Adrenal gland (tissue), 12 donors: ENCODE results near the gene DLGAP1. TPM values are rescaled to one million over a fixed set of nuclear protein-coding genes. Genes with fewer than 3 reads are reported as not detected.

ENCODE experiments used
- DNase-seq, 7 donors: peaks; one replicate each; pipeline ENCODE4 v3.0.0-alpha.2; 2019 to 2020
- H3K27ac ChIP-seq, 5 donors: fragments of 200-600 bp; sonication (generic) in 4 of 5; 1 replicate in 3 of 5; 2 replicates in 2 of 5; pipeline versions ENCODE4 v1.5.1 to v1.8.0; 2016 to 2020; ENCODE audit warnings: mild to moderate bottlenecking in 1 of 5
- H3K27me3 ChIP-seq: fragments of 200-600 bp; 2 replicates; pipeline ENCODE4 v1.8.0; 2021
- H3K36me3 ChIP-seq, 2 donors: fragments of 200-600 bp; replicated peaks in 1 of 2; 1 replicate in 1 of 2; 2 replicates in 1 of 2; pipeline versions ENCODE4 v1.5.1 to v1.8.0; 2018 to 2022
- H3K4me1 ChIP-seq, 2 donors: fragments of 200-600 bp; replicated peaks in 1 of 2; 1 replicate in 1 of 2; 2 replicates in 1 of 2; pipeline versions ENCODE4 v1.5.1 to v1.8.0; 2018 to 2021
- H3K4me3 ChIP-seq, 4 donors: fragments of 200-600 bp; sonication (generic) in 3 of 4; one replicate each; pipeline ENCODE4 v1.5.1; 2016 to 2018
- H3K9me3 ChIP-seq, 3 donors: fragments of 200-600 bp; sonication (generic) in 1 of 3; replicated peaks in 1 of 3; 1 replicate in 2 of 3; 2 replicates in 1 of 3; pipeline versions ENCODE4 v1.5.1 to v1.8.0; 2016 to 2021
- CTCF ChIP-seq, 6 experiments: fragments of 450-650 bp in 4 of 6; fragments of 200-600 bp in 2 of 6; sonication (generic) in 1 of 6; IDR thresholded peaks; 1 replicate in 5 of 6; 2 replicates in 1 of 6; pipeline versions ENCODE4 v1.5.1 to v1.8.0; 2016 to 2021; ENCODE audit warnings: antibody characterized with exemption in 6 of 6, mild to moderate bottlenecking in 2 of 6, moderate library complexity in 1 of 6
- POLR2A ChIP-seq, 2 donors: fragments of 450-650 bp; IDR thresholded peaks; one replicate each; pipeline ENCODE4 v1.6.1; 2017; ENCODE audit warnings: antibody characterized with exemption in 2 of 2, mild to moderate bottlenecking in 2 of 2, moderate library complexity in 1 of 2
- WGBS, 4 donors: extraction: QIAGEN DNeasy Blood & Tissue Kit in 2 of 4; methylation state at CpG; one replicate each; pipeline versions ENCODE4 v1.1.5 to v1.1.7; 2013 to 2017; 5-methylcytosine and 5-hydroxymethylcytosine counted together
- intact Hi-C, 2 donors: fragments of 100-400 bp; cut with DNase I; formaldehyde crosslinking; loops; one replicate each; pipeline versions ENCODE4 v1.14.1 to v1.15.0; 2022 to 2023
- polyA plus RNA-seq, 3 donors: library from polyadenylated mRNA; stranded (reverse); fragments of 200-250 nt in 2 of 3; fragments of 350-450 nt in 1 of 3; fragmentation: Illumina TruSeq in 1 of 3; extraction: RNeasy Lipid Tissue Mini Kit (QIAGEN cat#74804) in 1 of 3; gene quantifications; one replicate each; pipeline ENCODE4 v1.2.3, GENCODE V29; 2013 to 2014
- total RNA-seq, 9 donors: library from RNA; depleted of rRNA in 4 of 9; stranded (reverse); fragments of >200 nt in 4 of 9; fragments of 120-200 nt in 1 of 9; fragmentation: NEBNext Ultra II Directional in 1 of 9; extraction: Animal tissue kit (Norgen Biotek cat#: 25700) in 1 of 9; gene quantifications; one replicate each; pipeline versions ENCODE4 v1.1.0 to v1.2.4, GENCODE V29; 2013 to 2023
- donor health status: healthy with polysubstance abuse.
- donor health status: Bipolar disorder and iron deficiency.
- donor health status: DM: yes; HTN: yes; CAD: no.
- donor health status: DM: no; HTN: no; CAD: no.
- donor health status: DM: no; HTN: no; CAD: no.
- donor health status: DM: yes; HTN: yes; CAD: no.

DLGAP1 gene
- total and polyA plus RNA-seq, 12 donors = 1.7 to 30.9 (median 12.9) TPM

- TF ChIP-seq POLR2A (IDR thresholded peaks at IDR 0.05) = no peak
- no peak for TF ChIP-seq CTCF (IDR thresholded peaks at IDR 0.05)
- Histone ChIP-seq H3K27me3 (no peaks in the 10 kb centered on the region), H3K4me1 (no peaks in the 10 kb centered on the region), H3K9me3 (no peaks in the 10 kb centered on the region), H3K4me3 (no peak overlapping the region), H3K36me3 (no peaks in the 10 kb centered on the region), H3K27ac (no peak overlapping the region)
- DNase-seq = no peak
- intact Hi-C loops = loop anchor here in 1 of 2 donors (10.0 kb wide), 1 partner anchor 56 kb away; no protein-coding TSS in a partner anchor
- WGBS, 4 donors = 78 to 86% (median 85%) methylated on average over 7 of the region's 7 CpGs
These were observed 694.4 kb downstream of the DLGAP1 start for GRCh38 chr18:3760741-3761140.

- no peaks in the 10 kb centered on the region for H3K36me3 ChIP-seq
- intact Hi-C loops = no loop called here
- H3K9me3 ChIP-seq = no peaks in the 10 kb centered on the region
- H3K4me1 ChIP-seq = no peaks in the 10 kb centered on the region
- H3K27ac ChIP-seq = no peak overlapping the region
- no peak for DNase-seq
- 80 to 92% (median 85%) methylated on average over 2 of the region's 2 CpGs for WGBS, 4 donors
- TF ChIP-seq CTCF (IDR thresholded peaks at IDR 0.05) = no peak
- TF ChIP-seq POLR2A (IDR thresholded peaks at IDR 0.05) = no peak
- H3K27me3 ChIP-seq = no peaks in the 10 kb centered on the region
- no peak overlapping the region for H3K4me3 ChIP-seq
These were observed 696.0 kb downstream of the DLGAP1 start for GRCh38 chr18:3759099-3759498.

GRCh38 chr18:3758531-3758930, 696.6 kb downstream of the DLGAP1 start:
- H3K4me1 ChIP-seq = no peaks in the 10 kb centered on the region
- H3K9me3 ChIP-seq = no peaks in the 10 kb centered on the region
- intact Hi-C loops = no loop called here
- no peaks in the 10 kb centered on the region for H3K27me3 ChIP-seq
- DNase-seq = no peak
- H3K4me3 ChIP-seq = no peak overlapping the region
- 57 to 81% (median 71%) methylated on average over 7 of the region's 7 CpGs for WGBS, 4 donors
- TF ChIP-seq POLR2A (IDR thresholded peaks at IDR 0.05) (no peak), CTCF (IDR thresholded peaks at IDR 0.05) (no peak)
- no peaks in the 10 kb centered on the region for H3K36me3 ChIP-seq
- no peak overlapping the region for H3K27ac ChIP-seq

GRCh38 chr18:3757361-3757760, 697.7 kb downstream of the DLGAP1 start:
- Histone ChIP-seq H3K27ac (no peak overlapping the region), H3K4me3 (no peak overlapping the region), H3K4me1 (no peaks in the 10 kb centered on the region), H3K36me3 (no peaks in the 10 kb centered on the region), H3K27me3 (no peaks in the 10 kb centered on the region), H3K9me3 (no peaks in the 10 kb centered on the region)
- intact Hi-C loops = no loop called here
- TF ChIP-seq CTCF (IDR thresholded peaks at IDR 0.05) (no peak), POLR2A (IDR thresholded peaks at IDR 0.05) (no peak)
- no peak for DNase-seq
- WGBS, 4 donors = 93 to 97% (median 95%) methylated on average over 3 of the region's 3 CpGs
